GM12878 (cell line): ENCODE data around the gene VTCN1. TPM values are rescaled to one million over a fixed set of nuclear protein-coding genes. Genes with fewer than 3 reads are reported as not detected.
"Not testable (repeated sequence)": the region's sequence is repeated elsewhere in the genome, so short reads cannot be mapped to it uniquely, and the experiment has no call there.

Experiments
- ATAC-seq: fragments of 200-7000 bp; cut with Tn5 transposase; 3 replicates; pipeline ENCODE4 v1.9.1; 2020; ENCODE audit warnings: mild to moderate bottlenecking, moderate library complexity
- BruUV-seq: library from RNA; stranded (reverse); fragments of 400-500 nt; replicated peaks from 2 replicates; lab custom pipeline; 2021; lab: Mats Ljungman, UMichigan
- CTCF ChIA-PET: fragments of 300-600 bp; sonication (Branson Sonifier 250); formaldehyde crosslinking; extraction: SDS; loops from one replicate; lab custom pipeline; 2021; ENCODE audit warnings: inconsistent platforms; lab: Yijun Ruan, JAX
- POLR2A ChIA-PET: fragments of 350-600 bp; formaldehyde crosslinking; extraction: SDS; loops from one replicate; lab custom pipeline; 2021; ENCODE audit warnings: inconsistent platforms; lab: Charles Lee
- RAD21 ChIA-PET: fragments of 300-600 bp; sonication (Branson Sonifier 250); formaldehyde crosslinking; loops from one replicate; lab custom pipeline; 2023; ENCODE audit warnings: antibody characterized with exemption; ENCODE audit not compliant: unreplicated experiment; lab: Charles Lee
- SMC1A ChIA-PET: fragments of 300-600 bp; sonication (Branson Sonifier 250); formaldehyde crosslinking; loops from one replicate; lab custom pipeline; 2023; ENCODE audit not compliant: unreplicated experiment, uncharacterized antibody; lab: Charles Lee
- DNase-seq: peaks from one replicate; pipeline ENCODE4 v3.0.0-alpha.2; 2011; ENCODE audit warnings: low read depth, low spot score
- FAIRE-seq: peaks from 3 replicates; lab custom pipeline; 2011; peaks lifted over from hg19 to GRCh38; lab: Jason Lieb, UNC
- H2AFZ ChIP-seq: 2 replicates; pipeline ENCODE4 v1.6.0; 2011; ENCODE audit warnings: low read depth, low read length, control low read depth; ENCODE audit not compliant: control insufficient read depth
- H3K27ac ChIP-seq: 2 replicates; pipeline ENCODE4 v1.5.1; 2011; ENCODE audit warnings: control low read depth; ENCODE audit not compliant: control insufficient read depth, insufficient read depth
- H3K27me3 ChIP-seq, 2 experiments: replicated peaks in 1 of 2; 2 replicates each; pipeline versions ENCODE4 v1.6.0 to v1.6.1; 2011; ENCODE audit warnings: low read length in 1 of 2; ENCODE audit not compliant: control insufficient read depth in 2 of 2, insufficient read depth in 2 of 2
- H3K36me3 ChIP-seq, 2 experiments: 2 replicates each; pipeline ENCODE4 v1.5.1; 2011; ENCODE audit warnings: low read length in 1 of 2; ENCODE audit not compliant: control insufficient read depth in 2 of 2, insufficient read depth in 2 of 2
- H3K4me1 ChIP-seq: 2 replicates; pipeline ENCODE4 v1.6.1; 2011; ENCODE audit warnings: mild to moderate bottlenecking, low read length, moderate library complexity, mixed read lengths; ENCODE audit not compliant: control insufficient read depth, insufficient read depth
- H3K4me2 ChIP-seq: 2 replicates; pipeline ENCODE4 v1.6.0; 2011; ENCODE audit warnings: control low read depth; ENCODE audit not compliant: control insufficient read depth, insufficient read depth
- H3K4me3 ChIP-seq: fragments of 200-600 bp; sonication (generic); 2 replicates; pipeline ENCODE4 v1.5.1; 2016
- H3K79me2 ChIP-seq: 2 replicates; pipeline ENCODE4 v1.6.0; 2011; ENCODE audit warnings: low read length; ENCODE audit not compliant: control insufficient read depth, insufficient read depth
- H3K9ac ChIP-seq: 2 replicates; pipeline ENCODE4 v1.8.0; 2011; ENCODE audit warnings: low read length, control low read depth, mixed read lengths; ENCODE audit not compliant: control insufficient read depth, insufficient read depth
- H3K9me3 ChIP-seq: replicated peaks from 3 replicates; pipeline ENCODE4 v1.5.1; 2011; ENCODE audit warnings: mild to moderate bottlenecking, low read length; ENCODE audit not compliant: control insufficient read depth, insufficient read depth
- H4K20me1 ChIP-seq: 2 replicates; pipeline ENCODE4 v1.6.0; 2011; ENCODE audit not compliant: control insufficient read depth, insufficient read depth
- IKZF2 ChIP-seq, 2 experiments: fragments of 450-650 bp; IDR thresholded peaks; 2 replicates each; pipeline ENCODE4 v1.6.1; 2017; ENCODE audit warnings: mild to moderate bottlenecking in 2 of 2, moderate library complexity in 2 of 2
- MEF2A ChIP-seq: IDR thresholded peaks from 2 replicates; pipeline ENCODE4 v1.6.1; 2011; ENCODE audit warnings: low read depth, mild to moderate bottlenecking, low read length, moderate library complexity; ENCODE audit not compliant: insufficient read depth
- RELA ChIP-seq: fragments of 450-650 bp; IDR thresholded peaks from 2 replicates; pipeline ENCODE4 v1.8.0; 2014; ENCODE audit warnings: borderline replicate concordance; ENCODE audit not compliant: partially characterized antibody
- SPI1 ChIP-seq: IDR thresholded peaks from 2 replicates; pipeline ENCODE4 v1.6.1; 2011; ENCODE audit warnings: low read depth, mild to moderate bottlenecking, low read length, moderate library complexity, borderline replicate concordance; ENCODE audit not compliant: insufficient read depth
- SREBF2 ChIP-seq: IDR thresholded peaks from 2 replicates; pipeline ENCODE4 v1.6.1; 2012; ENCODE audit warnings: mild to moderate bottlenecking, low read length
- TARDBP ChIP-seq: IDR thresholded peaks from 2 replicates; pipeline ENCODE4 v1.6.1; 2016; ENCODE audit warnings: borderline replicate concordance
- ZNF687 ChIP-seq: fragments of 450-650 bp; IDR thresholded peaks from 2 replicates; pipeline ENCODE4 v1.6.1; 2017; ENCODE audit warnings: mild to moderate bottlenecking, moderate library complexity
- WGBS: methylation state at CpG from one replicate; pipeline ENCODE4 v1.1.6; 2016; ENCODE audit warnings: low lambda C conversion rate; ENCODE audit not compliant: insufficient replicate concordance, insufficient coverage; ENCODE audit errors: missing lambda C conversion rate; 5-methylcytosine and 5-hydroxymethylcytosine counted together
- in situ Hi-C: fragments of 300-500 bp; cut with MboI; formaldehyde crosslinking; loops from 9 replicates; pipeline ENCODE4 v1.14.3; 2018; ENCODE audit warnings: mixed read lengths
- intact Hi-C: fragments of 100-400 bp; cut with micrococcal nuclease; formaldehyde crosslinking; loops from one replicate; pipeline ENCODE4 v1.14.2; 2022; ENCODE audit not compliant: unreplicated experiment
- polyA plus RNA-seq, 11 experiments: library from polyadenylated mRNA; depleted of rRNA in 4 of 11; unstranded in 6 of 11; stranded (reverse) in 5 of 11; fragments of >200 nt; fragmentation: Nextera tagmentation in 4 of 11; fragmentation: Illumina TruSeq in 1 of 11; extraction: Ambion mirVana in 4 of 11; extraction: Trizol in 1 of 11; gene quantifications; 1 replicate in 1 of 11; 2 replicates in 10 of 11; pipeline versions ENCODE4 v1.2.1 to v1.2.3, GENCODE V29; 2011 to 2016; ENCODE audit warnings: inconsistent platforms in 2 of 11, missing spikeins in 2 of 11, low read depth in 1 of 11
- total RNA-seq, 4 experiments: library from RNA; depleted of rRNA in 3 of 4; stranded (reverse); fragments of >200 nt in 3 of 4; fragmentation: Illumina TruSeq in 1 of 4; extraction: Trizol in 1 of 4; gene quantifications; 2 replicates each; pipeline versions ENCODE4 v1.2.1 to v1.2.3, GENCODE V29; 2013 to 2021

VTCN1 gene
- total and polyA plus RNA-seq, 10 of the 15 experiments (the other 5 are each of a cell fraction or from before 2014, with no cell fraction given): not detected

- WGBS: 96% methylated on average over 10 of the region's 10 CpGs
- H4K20me1 ChIP-seq, BruUV-seq, ATAC-seq, H3K4me1 ChIP-seq, FAIRE-seq, intact Hi-C loops, H3K9me3 ChIP-seq, H3K79me2 ChIP-seq, DNase-seq, H3K36me3 ChIP-seq, H3K27ac ChIP-seq, H2AFZ ChIP-seq, H3K4me2 ChIP-seq, in situ Hi-C loops, H3K27me3 ChIP-seq, H3K4me3 ChIP-seq, H3K9ac ChIP-seq: not testable (repeated sequence)
- ChIA-PET POLR2A (interaction anchor here (0.7 kb wide), 1 partner anchor 9 kb away, joined by 3 read pairs; no protein-coding TSS in a partner anchor), RAD21 (interaction anchor here (1.5 to 1.8 kb wide), 2 partner anchors 9 to 54 kb away, joined by 3 to 5 read pairs; no protein-coding TSS in a partner anchor), CTCF (interaction anchor here (0.8 to 2.4 kb wide), 2 partner anchors 9 to 14 kb away, joined by 3 to 21 read pairs; no protein-coding TSS in a partner anchor), SMC1A (interaction anchor here (0.7 to 1.2 kb wide), 4 partner anchors 10 to 48 kb away, joined by 3 to 4 read pairs (median 4); no protein-coding TSS in a partner anchor)
Measured at GRCh38 chr1:117119144-117119543, 91.6 kb downstream of the VTCN1 start.

- no peak for ATAC-seq
- Histone ChIP-seq H3K27me3 (no peaks in the 10 kb centered on the region), H3K79me2 (no peaks in the 10 kb centered on the region), H4K20me1 (no peaks in the 10 kb centered on the region), H3K4me2 (no peak overlapping the region), H3K4me3 (no peak overlapping the region), H3K36me3 (no peaks in the 10 kb centered on the region)
- no peak for DNase-seq
- no TSS peak for BruUV-seq
- intact Hi-C loops: no loop called here
- WGBS: 68% methylated on average over 12 of the region's 12 CpGs
- no peak for TF ChIP-seq SREBF2
- no peak for TF ChIP-seq TARDBP
- no peak for TF ChIP-seq IKZF2 (IDR thresholded peaks at IDR 0.05)
- no peak for TF ChIP-seq RELA
- no peak for TF ChIP-seq MEF2A
- no peak for TF ChIP-seq ZNF687
- no peak for TF ChIP-seq SPI1
- TF ChIP-seq, all 136 proteins: peak for 0
- ChIA-PET SMC1A (interaction anchor here (1.1 kb wide), 1 partner anchor 11 kb away, joined by 3 read pairs; no protein-coding TSS in a partner anchor), CTCF (interaction anchor here (2.4 kb wide), 1 partner anchor 10 kb away, joined by 21 read pairs; no protein-coding TSS in a partner anchor), RAD21 (no interaction called here), POLR2A (interaction anchor here (0.6 kb wide), 1 partner anchor 315 kb away, joined by 3 read pairs; no protein-coding TSS in a partner anchor)
- no peak overlapping the region for H3K27ac ChIP-seq
- no peaks in the 10 kb centered on the region for H3K4me1 ChIP-seq
- H2AFZ ChIP-seq: no peak overlapping the region
- H3K9ac ChIP-seq: no peak overlapping the region
- H3K9me3 ChIP-seq: no peaks in the 10 kb centered on the region
- FAIRE-seq: no peak
- in situ Hi-C loops: no loop called here
Measured at GRCh38 chr1:117118137-117118536, 92.6 kb downstream of the VTCN1 start.
